ENCODE measurements around the gene FMNL2.

FMNL2 gene

DNA sequence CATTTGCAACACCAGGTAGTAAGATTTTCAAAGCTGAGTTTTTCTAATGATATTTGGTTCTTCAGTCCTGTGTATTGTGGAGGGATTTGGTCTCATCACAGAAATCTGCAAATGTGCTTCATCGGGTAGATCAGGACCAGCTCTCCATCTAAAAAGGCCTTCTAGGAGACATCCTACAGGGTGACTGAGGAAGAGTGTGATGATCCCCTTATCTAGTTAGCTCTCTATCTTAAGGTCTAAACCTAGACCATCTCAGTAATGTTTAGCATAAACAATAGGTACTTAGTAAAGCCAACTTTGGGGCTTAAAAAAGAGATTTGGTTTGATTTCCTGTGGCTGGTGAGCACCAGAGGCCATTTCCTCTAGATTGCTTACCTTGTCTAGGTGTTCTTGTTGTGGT, 237.1 kb downstream of the FMNL2 start:
- DNase-seq (ENCODE audit: low read depth) = no peak
- TF ChIP-seq, protein P1, sequence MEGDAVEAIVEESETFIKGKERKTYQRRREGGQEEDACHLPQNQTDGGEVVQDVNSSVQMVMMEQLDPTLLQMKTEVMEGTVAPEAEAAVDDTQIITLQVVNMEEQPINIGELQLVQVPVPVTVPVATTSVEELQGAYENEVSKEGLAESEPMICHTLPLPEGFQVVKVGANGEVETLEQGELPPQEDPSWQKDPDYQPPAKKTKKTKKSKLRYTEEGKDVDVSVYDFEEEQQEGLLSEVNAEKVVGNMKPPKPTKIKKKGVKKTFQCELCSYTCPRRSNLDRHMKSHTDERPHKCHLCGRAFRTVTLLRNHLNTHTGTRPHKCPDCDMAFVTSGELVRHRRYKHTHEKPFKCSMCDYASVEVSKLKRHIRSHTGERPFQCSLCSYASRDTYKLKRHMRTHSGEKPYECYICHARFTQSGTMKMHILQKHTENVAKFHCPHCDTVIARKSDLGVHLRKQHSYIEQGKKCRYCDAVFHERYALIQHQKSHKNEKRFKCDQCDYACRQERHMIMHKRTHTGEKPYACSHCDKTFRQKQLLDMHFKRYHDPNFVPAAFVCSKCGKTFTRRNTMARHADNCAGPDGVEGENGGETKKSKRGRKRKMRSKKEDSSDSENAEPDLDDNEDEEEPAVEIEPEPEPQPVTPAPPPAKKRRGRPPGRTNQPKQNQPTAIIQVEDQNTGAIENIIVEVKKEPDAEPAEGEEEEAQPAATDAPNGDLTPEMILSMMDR (IDR thresholded peaks at IDR 0.05; ENCODE audit: low read length, missing control alignments) = no peak
- no peak overlapping the region for H3K4me3 ChIP-seq (replicated peaks; ENCODE audit: low read depth, low read length)

DNA sequence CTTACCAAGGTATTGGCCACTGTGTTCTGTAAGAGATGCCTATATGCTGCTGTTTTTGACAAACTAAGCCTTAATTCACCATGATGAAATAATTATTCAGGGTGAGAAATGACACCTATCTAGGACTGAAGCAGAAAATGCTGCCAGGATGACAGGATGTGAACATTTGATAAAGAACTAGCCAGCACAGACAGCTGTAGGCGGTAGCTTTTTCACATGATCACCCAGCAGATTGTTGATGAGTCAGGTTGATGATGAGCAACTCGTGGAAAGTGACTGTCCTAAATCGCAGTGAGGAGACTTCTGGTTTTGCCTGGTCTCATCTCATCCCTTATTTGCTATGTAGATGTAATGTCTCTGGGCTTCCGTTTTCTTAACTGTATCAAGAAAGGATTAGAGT, 238.2 kb downstream of the FMNL2 start:
- H3K4me3 ChIP-seq (replicated peaks; ENCODE audit: low read depth, low read length) = no peak overlapping the region
- TF ChIP-seq, protein P1 (IDR thresholded peaks at IDR 0.05; ENCODE audit: low read length, missing control alignments) = no peak
- peak; percentile 51 for DNase-seq (ENCODE audit: low read depth)

DNA sequence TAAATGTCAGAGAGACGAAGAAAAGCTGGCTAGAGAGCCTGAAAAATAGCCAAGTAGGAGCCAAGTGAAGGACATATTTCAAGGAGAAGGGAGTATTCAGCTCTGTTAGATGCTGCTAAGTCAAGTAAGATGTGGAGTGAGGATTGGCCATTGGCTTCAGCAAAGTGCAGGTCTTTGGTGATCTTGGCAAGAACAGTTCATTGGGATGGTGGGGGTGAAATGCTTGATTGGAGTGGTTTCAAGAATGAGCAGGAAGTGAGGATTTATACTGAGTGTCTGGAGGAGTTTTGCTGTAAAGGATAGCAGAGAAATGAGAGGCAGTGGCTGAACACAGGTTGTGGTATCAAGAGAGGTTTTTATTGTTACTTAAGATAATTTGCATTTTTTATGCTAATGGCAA, 242.6 kb downstream of the FMNL2 start:
- TF ChIP-seq, protein P1 (IDR thresholded peaks at IDR 0.05; ENCODE audit: low read length, missing control alignments) = no peak
- H3K4me3 ChIP-seq (replicated peaks; ENCODE audit: low read depth, low read length) = no peak overlapping the region
- peak; percentile 60 for DNase-seq (ENCODE audit: low read depth)

DNA sequence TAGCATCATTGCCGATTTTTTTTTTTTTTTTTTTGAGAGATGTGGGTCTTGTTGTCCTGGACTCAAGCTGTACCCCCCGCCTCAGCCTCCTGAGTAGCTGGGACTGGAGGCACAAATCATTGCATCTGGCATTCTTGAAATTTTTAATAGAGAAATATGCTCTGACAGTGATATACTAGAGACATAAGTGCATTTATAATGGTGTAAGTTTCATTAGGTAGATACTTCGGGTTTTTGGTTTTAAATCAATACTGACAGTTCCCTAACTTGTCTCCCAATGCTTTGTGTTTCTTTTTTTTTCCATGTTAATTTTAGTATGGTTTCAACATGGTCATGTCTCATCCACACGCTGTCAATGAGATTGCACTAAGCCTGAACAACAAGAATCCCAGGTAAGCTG, 243.6 kb downstream of the FMNL2 start:
- TF ChIP-seq, protein P1 (IDR thresholded peaks at IDR 0.05; ENCODE audit: low read length, missing control alignments) = no peak

DNA sequence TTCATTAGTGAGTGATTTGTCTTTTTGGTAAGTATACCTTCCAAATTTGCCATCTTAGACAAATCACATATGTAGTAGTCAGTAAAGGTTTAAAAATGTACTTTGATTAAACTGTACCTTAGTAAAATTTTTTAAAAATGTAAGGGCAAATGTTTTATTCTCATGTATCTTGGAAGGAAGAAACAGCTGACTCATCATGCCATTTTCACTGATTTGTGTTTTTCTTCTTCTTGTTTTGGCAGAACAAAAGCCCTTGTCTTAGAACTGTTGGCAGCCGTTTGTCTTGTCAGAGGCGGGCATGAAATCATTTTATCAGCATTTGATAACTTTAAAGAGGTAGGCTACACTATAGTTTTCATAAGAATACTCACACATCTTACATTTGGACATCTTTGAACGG, 245.7 kb downstream of the FMNL2 start:
- no peak overlapping the region for H3K4me3 ChIP-seq (replicated peaks; ENCODE audit: low read depth, low read length)
- TF ChIP-seq, protein P1 (IDR thresholded peaks at IDR 0.05; ENCODE audit: low read length, missing control alignments) = no peak
- peak; percentile 47 for DNase-seq (ENCODE audit: low read depth)

More for the DNA sequence above, 243.6 kb downstream of the FMNL2 start:
- no peak for DNase-seq (ENCODE audit: low read depth)
- H3K4me3 ChIP-seq (replicated peaks; ENCODE audit: low read depth, low read length) = no peak overlapping the region

DNA sequence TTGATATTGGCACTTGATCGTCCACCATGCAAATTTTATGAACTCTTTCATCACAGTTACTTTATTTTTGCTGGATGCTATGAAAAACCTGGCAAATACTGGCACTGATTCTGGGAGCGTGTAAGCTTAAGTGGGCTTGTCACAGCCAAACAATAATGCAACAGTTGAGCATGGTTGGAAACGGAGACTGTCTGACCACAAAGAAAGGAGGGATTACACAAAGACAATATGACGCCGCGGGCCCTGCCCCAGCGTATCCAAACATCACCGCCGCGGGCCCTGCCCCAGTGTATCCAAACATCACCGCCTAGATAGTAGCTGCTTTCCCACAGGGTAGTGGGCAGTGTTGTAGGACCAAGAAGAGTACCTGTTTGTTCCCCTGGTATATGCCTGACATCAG, 246.4 kb downstream of the FMNL2 start:
- no peak for DNase-seq (ENCODE audit: low read depth)
- TF ChIP-seq, protein P1 (IDR thresholded peaks at IDR 0.05; ENCODE audit: low read length, missing control alignments) = no peak

DNA sequence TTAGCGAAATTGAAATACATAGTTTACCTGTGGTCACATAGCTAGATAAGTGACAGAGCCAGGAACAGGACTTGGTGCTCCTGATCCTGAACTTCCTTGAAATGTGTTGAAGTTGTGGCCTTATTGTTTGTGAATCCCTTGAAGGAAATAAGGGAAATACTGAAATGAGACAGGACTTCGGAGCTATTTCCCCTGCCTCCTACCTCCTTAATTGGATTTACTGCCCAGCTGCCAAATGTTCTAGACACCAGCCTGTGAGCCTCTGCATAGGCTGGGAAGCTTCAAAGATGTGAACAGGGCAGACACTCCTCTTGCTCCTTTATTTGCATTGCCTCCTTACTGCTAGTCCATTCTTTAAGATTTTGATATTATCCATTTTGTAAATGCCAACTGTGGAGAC, 247.1 kb downstream of the FMNL2 start:
- no peak overlapping the region for H3K4me3 ChIP-seq (replicated peaks; ENCODE audit: low read depth, low read length)
- TF ChIP-seq, protein P1 (IDR thresholded peaks at IDR 0.05; ENCODE audit: low read length, missing control alignments) = no peak
- no peak for DNase-seq (ENCODE audit: low read depth)

More for the DNA sequence above, 246.4 kb downstream of the FMNL2 start:
- no peak overlapping the region for H3K4me3 ChIP-seq (replicated peaks; ENCODE audit: low read depth, low read length)

Data from fibroblast of pulmonary artery (primary cell).